A549 (cell line): ENCODE results near the gene ANO10. TPM values are rescaled to one million over a fixed set of nuclear protein-coding genes. Genes with fewer than 3 reads are reported as not detected.

Experiments
- ATAC-seq, 2 experiments: fragments of 200-7000 bp in 1 of 2; fragments of >200 bp in 1 of 2; cut with Nextera tagmentation in 1 of 2; cut with Tn5 transposase in 1 of 2; 3 replicates each; pipeline versions ENCODE4 v1.8.0 to v1.9.1; 2018 to 2020; ENCODE audit warnings: mild to moderate bottlenecking in 1 of 2, moderate library complexity in 1 of 2
- CTCF ChIA-PET: fragments of 300-600 bp; sonication (Branson Sonifier 250); formaldehyde crosslinking; extraction: SDS; loops from one replicate; lab custom pipeline; 2021; ENCODE audit warnings: antibody characterized with exemption, inconsistent platforms; lab: Yijun Ruan, JAX
- POLR2A ChIA-PET: fragments of 350-600 bp; formaldehyde crosslinking; extraction: SDS; loops from one replicate; lab custom pipeline; 2021; ENCODE audit warnings: antibody characterized with exemption, inconsistent platforms; lab: Yijun Ruan, JAX
- DNase-seq, 2 experiments: peaks; one replicate each; pipeline versions ENCODE4 v3.0.0 to v3.0.0-alpha.2; 2011 to 2016; ENCODE audit warnings: low read depth in 1 of 2, low spot score in 1 of 2
- FAIRE-seq: peaks from 2 replicates; lab custom pipeline; 2011; peaks lifted over from hg19 to GRCh38; lab: Jason Lieb, UNC
- H3K27ac ChIP-seq, 2 experiments: fragments of >200 bp; sonication (Bioruptor Twin); formaldehyde crosslinking; 3 replicates each; pipeline ENCODE4 v1.5.1; 2016 to 2017
- H3K4me1 ChIP-seq: fragments of >200 bp; sonication (Bioruptor Twin); formaldehyde crosslinking; 3 replicates; pipeline ENCODE4 v1.6.1; 2016
- H3K4me2 ChIP-seq: fragments of >200 bp; sonication (Bioruptor Twin); formaldehyde crosslinking; 3 replicates; pipeline ENCODE4 v1.6.1; 2016
- H3K4me3 ChIP-seq: fragments of >200 bp; sonication (Bioruptor Twin); formaldehyde crosslinking; 3 replicates; pipeline ENCODE4 v1.5.1; 2016
- H3K9me3 ChIP-seq: fragments of >200 bp; sonication (Bioruptor Twin); formaldehyde crosslinking; 3 replicates; pipeline ENCODE4 v1.6.1; 2016
- ATOH8 ChIP-seq: fragments of 250-450 bp; sonication (Bioruptor Pico); IDR thresholded peaks from 2 replicates; pipeline ENCODE4 v1.5.0; 2020; ENCODE audit warnings: low read depth, mild to moderate bottlenecking, moderate library complexity
- CBX8 ChIP-seq: fragments of 200-600 bp; sonication (generic); IDR thresholded peaks from 2 replicates; pipeline ENCODE4 v1.6.1; 2016
- CEBPB ChIP-seq, 2 experiments: fragments of >200 bp in 1 of 2; sonication (Bioruptor Twin) in 1 of 2; formaldehyde crosslinking in 1 of 2; IDR thresholded peaks; 2 replicates each; pipeline ENCODE4 v1.6.1; 2012 to 2016
- EHF ChIP-seq: fragments of 250-450 bp; sonication (Bioruptor Pico); IDR thresholded peaks from 2 replicates; pipeline ENCODE4 v1.5.0; 2020; ENCODE audit warnings: mild to moderate bottlenecking
- FOXS1 ChIP-seq: fragments of 250-450 bp; sonication (Bioruptor Pico); IDR thresholded peaks from 2 replicates; pipeline ENCODE4 v1.5.0; 2020; ENCODE audit warnings: mild to moderate bottlenecking, moderate library complexity
- GATA3 ChIP-seq: IDR thresholded peaks from 2 replicates; pipeline ENCODE4 v1.6.1; 2012; ENCODE audit warnings: borderline replicate concordance
- HOXB13 ChIP-seq: fragments of 250-450 bp; sonication (Bioruptor Pico); IDR thresholded peaks from 2 replicates; pipeline ENCODE4 v1.5.0; 2020; ENCODE audit warnings: low read depth, mild to moderate bottlenecking, moderate library complexity
- HOXB5 ChIP-seq: fragments of 250-450 bp; sonication (Bioruptor Pico); IDR thresholded peaks from 2 replicates; pipeline ENCODE4 v1.5.0; 2020; ENCODE audit warnings: mild to moderate bottlenecking, moderate library complexity
- MYC ChIP-seq: IDR thresholded peaks from 2 replicates; pipeline ENCODE4 v1.6.1; 2012; ENCODE audit warnings: mild to moderate bottlenecking, inconsistent platforms, low read length, improper control_type of control experiment, borderline replicate concordance
- NR3C1 ChIP-seq: fragments of >200 bp; sonication (Bioruptor Twin); formaldehyde crosslinking; IDR thresholded peaks from 3 replicates; pipeline ENCODE4 v1.6.1; 2017
- PBX3 ChIP-seq: IDR thresholded peaks from 2 replicates; pipeline ENCODE4 v1.6.1; 2012
- PHF8 ChIP-seq: fragments of 200-600 bp; sonication (generic); IDR thresholded peaks from 2 replicates; pipeline ENCODE4 v1.6.1; 2016; ENCODE audit warnings: low read depth, mild to moderate bottlenecking, antibody characterized with exemption, moderate library complexity, borderline replicate concordance
- POLR2AphosphoS2 ChIP-seq: conservative IDR thresholded peaks from 2 replicates; pipeline ENCODE4 v1.6.1; 2012; ENCODE audit warnings: low read length, improper control_type of control experiment, inconsistent platforms
- RFX5 ChIP-seq: fragments of 450-650 bp; IDR thresholded peaks from 2 replicates; pipeline ENCODE4 v1.7.1; 2014; ENCODE audit warnings: antibody characterized with exemption, mild to moderate bottlenecking, moderate library complexity
- RNF2 ChIP-seq: fragments of 200-600 bp; sonication (generic); IDR thresholded peaks from 2 replicates; pipeline ENCODE4 v1.6.1; 2016; ENCODE audit warnings: low read depth, mild to moderate bottlenecking, antibody characterized with exemption, moderate library complexity, borderline replicate concordance
- ZFP36 ChIP-seq: fragments of 450-650 bp; IDR thresholded peaks from 2 replicates; pipeline ENCODE4 v1.6.1; 2014; ENCODE audit warnings: borderline replicate concordance; ENCODE audit not compliant: partially characterized antibody
- WGBS: methylation state at CpG from one replicate; pipeline ENCODE4 v1.1.6; 2017; ENCODE audit errors: missing lambda C conversion rate; 5-methylcytosine and 5-hydroxymethylcytosine counted together
- polyA plus RNA-seq, 4 experiments: library from polyadenylated mRNA; depleted of rRNA in 3 of 4; stranded (reverse); fragments of >200 nt; fragmentation: RNase III in 1 of 4; extraction: RNeasy Plus Mini Kit Qiagen cat#74134 plus additional on column Dnase treatment in 1 of 4; gene quantifications; 2 replicates in 3 of 4; 3 replicates in 1 of 4; pipeline ENCODE4 v1.2.3, GENCODE V29; 2011 to 2017
- TF ChIP-seq, protein P1 (sequence below): IDR thresholded peaks from 2 replicates; pipeline ENCODE4 v1.6.1; 2012; ENCODE audit warnings: low read depth, borderline replicate concordance
- TF ChIP-seq, protein P2 (sequence below): fragments of 150-350 bp; IDR thresholded peaks from 2 replicates; pipeline ENCODE4 v1.6.1; 2014; ENCODE audit warnings: low read depth, mild to moderate bottlenecking, low read length
- TF ChIP-seq, protein P3 (sequence below): fragments of 450-650 bp; IDR thresholded peaks from 2 replicates; pipeline ENCODE4 v1.6.1; 2014; ENCODE audit warnings: antibody characterized with exemption
- TF ChIP-seq, protein P4 (sequence below): fragments of 250-450 bp; sonication (Bioruptor Pico); IDR thresholded peaks from 2 replicates; pipeline ENCODE4 v1.5.0; 2021; ENCODE audit warnings: mild to moderate bottlenecking, moderate library complexity, borderline replicate concordance

ANO10 gene
- polyA plus RNA-seq, 2 of the 4 experiments (the other 2 are of a cell fraction) = 20.0 to 22.8 TPM

DNA sequence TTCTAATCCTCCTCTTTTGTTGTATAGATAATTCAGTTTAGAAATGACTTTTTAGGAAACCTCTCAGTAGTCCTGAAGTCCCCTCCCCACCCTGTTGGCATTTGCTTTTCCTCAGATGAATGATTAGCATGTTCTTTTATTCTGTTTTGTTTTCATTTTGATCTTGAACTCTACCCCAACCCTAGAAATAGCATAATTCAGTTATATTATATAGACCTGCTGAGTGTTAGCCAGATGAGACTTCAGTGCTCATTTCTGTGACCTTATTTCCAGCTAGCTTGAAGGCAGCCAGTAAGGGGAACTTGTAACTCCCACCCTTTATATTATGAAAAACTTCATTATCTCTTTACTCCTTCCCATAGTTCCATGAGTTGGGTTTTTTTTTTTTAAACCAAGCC is 294.2 kb downstream of the ANO10 start:
- H3K4me2 ChIP-seq = no peak overlapping the region
- H3K4me1 ChIP-seq = no peaks in the 10 kb centered on the region
- no peak for DNase-seq
- ChIA-PET CTCF (no interaction called here), POLR2A (no interaction called here)
- TF ChIP-seq, protein P1, sequence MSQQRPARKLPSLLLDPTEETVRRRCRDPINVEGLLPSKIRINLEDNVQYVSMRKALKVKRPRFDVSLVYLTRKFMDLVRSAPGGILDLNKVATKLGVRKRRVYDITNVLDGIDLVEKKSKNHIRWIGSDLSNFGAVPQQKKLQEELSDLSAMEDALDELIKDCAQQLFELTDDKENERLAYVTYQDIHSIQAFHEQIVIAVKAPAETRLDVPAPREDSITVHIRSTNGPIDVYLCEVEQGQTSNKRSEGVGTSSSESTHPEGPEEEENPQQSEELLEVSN = no peak
- TF ChIP-seq, protein P2, sequence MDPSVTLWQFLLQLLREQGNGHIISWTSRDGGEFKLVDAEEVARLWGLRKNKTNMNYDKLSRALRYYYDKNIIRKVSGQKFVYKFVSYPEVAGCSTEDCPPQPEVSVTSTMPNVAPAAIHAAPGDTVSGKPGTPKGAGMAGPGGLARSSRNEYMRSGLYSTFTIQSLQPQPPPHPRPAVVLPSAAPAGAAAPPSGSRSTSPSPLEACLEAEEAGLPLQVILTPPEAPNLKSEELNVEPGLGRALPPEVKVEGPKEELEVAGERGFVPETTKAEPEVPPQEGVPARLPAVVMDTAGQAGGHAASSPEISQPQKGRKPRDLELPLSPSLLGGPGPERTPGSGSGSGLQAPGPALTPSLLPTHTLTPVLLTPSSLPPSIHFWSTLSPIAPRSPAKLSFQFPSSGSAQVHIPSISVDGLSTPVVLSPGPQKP = no peak
- TF ChIP-seq, protein P3, sequence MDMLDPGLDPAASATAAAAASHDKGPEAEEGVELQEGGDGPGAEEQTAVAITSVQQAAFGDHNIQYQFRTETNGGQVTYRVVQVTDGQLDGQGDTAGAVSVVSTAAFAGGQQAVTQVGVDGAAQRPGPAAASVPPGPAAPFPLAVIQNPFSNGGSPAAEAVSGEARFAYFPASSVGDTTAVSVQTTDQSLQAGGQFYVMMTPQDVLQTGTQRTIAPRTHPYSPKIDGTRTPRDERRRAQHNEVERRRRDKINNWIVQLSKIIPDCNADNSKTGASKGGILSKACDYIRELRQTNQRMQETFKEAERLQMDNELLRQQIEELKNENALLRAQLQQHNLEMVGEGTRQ = no peak
- no peak for TF ChIP-seq ZFP36
- TF ChIP-seq RFX5 = no peak
- no peak for TF ChIP-seq RNF2
- no peak for TF ChIP-seq GATA3
- TF ChIP-seq MYC = no peak
- no peak for TF ChIP-seq POLR2AphosphoS2
- TF ChIP-seq HOXB5 (CRISPR knock-in tag) = no peak
- H3K27ac ChIP-seq = no peak overlapping the region
- H3K4me3 ChIP-seq = no peak overlapping the region
- no peak for FAIRE-seq
- ATAC-seq = no peak
- H3K9me3 ChIP-seq = no peaks in the 10 kb centered on the region

DNA sequence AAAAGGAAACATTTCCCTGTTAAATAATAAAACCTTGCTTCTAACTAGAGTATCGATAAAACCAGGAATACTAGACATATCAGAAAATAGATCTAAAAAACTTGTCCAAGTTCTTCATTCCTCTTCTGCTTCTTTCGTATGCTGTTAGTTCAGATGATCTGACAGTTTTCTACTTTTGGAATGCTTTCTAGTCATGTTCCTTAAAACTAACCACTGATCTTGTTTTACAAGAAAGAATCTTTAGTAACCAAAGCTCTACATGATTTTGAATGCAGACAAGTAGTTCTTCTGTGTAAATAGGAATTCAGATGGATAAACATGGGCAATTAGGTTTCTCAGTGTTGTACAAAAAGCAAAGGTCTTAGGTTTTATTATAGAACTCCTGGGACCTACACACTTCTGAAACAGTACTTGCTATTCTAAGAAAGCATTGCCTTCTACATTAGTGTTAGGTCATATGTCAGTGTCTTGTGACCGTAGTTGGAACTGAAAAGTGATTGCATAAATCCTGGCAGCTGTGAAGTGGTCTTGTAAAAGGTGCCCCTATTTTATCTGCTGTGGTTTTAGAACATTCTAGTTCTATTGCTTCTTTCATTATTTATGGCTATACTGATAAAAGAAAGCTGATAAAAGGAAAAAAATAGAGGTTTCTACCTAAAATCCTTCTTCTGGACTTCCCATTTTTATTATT is 294.8 kb downstream of the ANO10 start:
- TF ChIP-seq, protein P1 = no peak
- TF ChIP-seq, protein P4, sequence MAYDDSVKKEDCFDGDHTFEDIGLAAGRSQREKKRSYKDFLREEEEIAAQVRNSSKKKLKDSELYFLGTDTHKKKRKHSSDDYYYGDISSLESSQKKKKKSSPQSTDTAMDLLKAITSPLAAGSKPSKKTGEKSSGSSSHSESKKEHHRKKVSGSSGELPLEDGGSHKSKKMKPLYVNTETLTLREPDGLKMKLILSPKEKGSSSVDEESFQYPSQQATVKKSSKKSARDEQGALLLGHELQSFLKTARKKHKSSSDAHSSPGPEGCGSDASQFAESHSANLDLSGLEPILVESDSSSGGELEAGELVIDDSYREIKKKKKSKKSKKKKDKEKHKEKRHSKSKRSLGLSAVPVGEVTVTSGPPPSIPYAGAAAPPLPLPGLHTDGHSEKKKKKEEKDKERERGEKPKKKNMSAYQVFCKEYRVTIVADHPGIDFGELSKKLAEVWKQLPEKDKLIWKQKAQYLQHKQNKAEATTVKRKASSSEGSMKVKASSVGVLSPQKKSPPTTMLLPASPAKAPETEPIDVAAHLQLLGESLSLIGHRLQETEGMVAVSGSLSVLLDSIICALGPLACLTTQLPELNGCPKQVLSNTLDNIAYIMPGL (CRISPR knock-in tag) = no peak
- no peak for TF ChIP-seq CEBPB (IDR thresholded peaks at IDR 0.05)
- TF ChIP-seq NR3C1 = no peak
- TF ChIP-seq RFX5 = no peak
- TF ChIP-seq PHF8 = no peak
- no peaks in the 10 kb centered on the region for H3K9me3 ChIP-seq
- FAIRE-seq = no peak
- no peak overlapping the region for H3K4me3 ChIP-seq
- CTCF ChIA-PET = no interaction called here
- POLR2A ChIA-PET = no interaction called here
- no peak for ATAC-seq
- H3K4me1 ChIP-seq = no peaks in the 10 kb centered on the region
- no peak overlapping the region for H3K4me2 ChIP-seq
- DNase-seq = no peak
- WGBS = 91% methylated on average over 3 of the region's 3 CpGs
- no peak overlapping the region for H3K27ac ChIP-seq

DNA sequence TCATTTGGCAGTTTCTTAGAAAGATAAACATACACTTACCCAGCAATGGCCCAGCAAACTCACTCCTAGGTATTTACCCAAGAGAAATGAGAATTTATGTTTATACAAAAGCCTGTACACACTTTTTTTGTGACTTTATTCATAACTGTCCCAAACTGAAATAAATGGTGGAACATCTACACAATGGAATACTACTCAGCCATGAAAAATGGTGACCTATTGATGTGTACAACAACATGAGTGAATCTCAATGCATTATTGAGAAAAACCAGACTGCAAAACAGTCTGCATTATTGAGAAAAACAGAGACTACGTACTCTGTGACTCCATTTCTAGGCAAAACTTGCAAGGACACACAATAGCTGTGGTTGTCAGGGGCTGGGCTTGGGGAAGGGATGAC is 298.3 kb downstream of the ANO10 start:
- POLR2A ChIA-PET = no interaction called here
- ATAC-seq (no peak), FAIRE-seq (no peak), DNase-seq (no peak)
- Histone ChIP-seq H3K4me1 (no peaks in the 10 kb centered on the region), H3K27ac (no peak overlapping the region), H3K4me3 (no peak overlapping the region), H3K4me2 (no peak overlapping the region), H3K9me3 (no peaks in the 10 kb centered on the region)
- TF ChIP-seq HOXB13 (CRISPR knock-in tag) (no peak), FOXS1 (CRISPR knock-in tag) (no peak), ATOH8 (CRISPR knock-in tag) (no peak), CBX8 (no peak), PBX3 (no peak), HOXB5 (CRISPR knock-in tag) (no peak), NR3C1 (no peak), EHF (CRISPR knock-in tag) (no peak)
- TF ChIP-seq, protein P3 = no peak
- 88% methylated on average over 1 of the region's 1 CpG for WGBS
- CTCF ChIA-PET = no interaction called here
